ENCODE results near the gene WBP11. TPM values are rescaled to one million over a fixed set of nuclear protein-coding genes. Genes with fewer than 3 reads are reported as not detected.
"Not testable (repeated sequence)": the region's sequence is repeated elsewhere in the genome, so short reads cannot be mapped to it uniquely, and the experiment has no call there.

Gene WBP11
- total RNA-seq, 2 experiments from 2014 or later = 160 to 175 TPM

GRCh38 chr12:14770496-14771461 lies 32.5 kb downstream of the WBP11 start:
- H3K27me3 Mint-ChIP-seq = peaks cover 7% of the 10 kb centered on the region
- H3K4me1 Mint-ChIP-seq = peaks cover 43% of the 10 kb centered on the region

GRCh38 chr12:14769969-14770495 lies 33.2 kb downstream of the WBP11 start:
- Mint-ChIP-seq H3K9me3 (peaks cover 13% of the 10 kb centered on the region), H3K36me3 (peaks cover 62% of the 10 kb centered on the region), H3K27ac (peak overlapping the region; percentile 97), H3K27me3 (peaks cover 7% of the 10 kb centered on the region), H3K4me3 (peak overlapping the region; percentile 91), H3K4me1 (peaks cover 36% of the 10 kb centered on the region)
- peak; percentile 91 for DNase-seq

More at GRCh38 chr12:14770496-14771461, 32.5 kb downstream of the WBP11 start:
- H3K4me3 Mint-ChIP-seq = peak overlapping the region; percentile 91
- H3K27ac Mint-ChIP-seq = peak overlapping the region; percentile 97
- peaks cover 11% of the 10 kb centered on the region for H3K9me3 Mint-ChIP-seq
- peak; percentile 89 for DNase-seq
- H3K36me3 Mint-ChIP-seq = peaks cover 56% of the 10 kb centered on the region

GRCh38 chr12:14769466-14769968 lies 33.8 kb downstream of the WBP11 start:
- H3K27ac Mint-ChIP-seq = peak overlapping the region; percentile 97
- H3K27me3 Mint-ChIP-seq = peaks cover 7% of the 10 kb centered on the region
- peak overlapping the region; percentile 91 for H3K4me3 Mint-ChIP-seq
- peaks cover 36% of the 10 kb centered on the region for H3K4me1 Mint-ChIP-seq
- peaks cover 61% of the 10 kb centered on the region for H3K36me3 Mint-ChIP-seq
- H3K9me3 Mint-ChIP-seq = peaks cover 13% of the 10 kb centered on the region
- no peak for DNase-seq

- Mint-ChIP-seq H3K9me3 (peaks cover 14% of the 10 kb centered on the region), H3K27ac (peak overlapping the region; percentile 97), H3K4me1 (peaks cover 37% of the 10 kb centered on the region), H3K4me3 (peak overlapping the region; percentile 91), H3K27me3 (peaks cover 7% of the 10 kb centered on the region), H3K36me3 (peaks cover 63% of the 10 kb centered on the region)
- DNase-seq = peak; percentile 46
These were observed 34.4 kb downstream of the WBP11 start for GRCh38 chr12:14768823-14769405.

- DNase-seq = no peak
- Mint-ChIP-seq H3K36me3 (peaks cover 67% of the 10 kb centered on the region), H3K27me3 (peaks cover 7% of the 10 kb centered on the region), H3K9me3 (peaks cover 15% of the 10 kb centered on the region), H3K4me3 (peak overlapping the region; percentile 34), H3K4me1 (peaks cover 34% of the 10 kb centered on the region), H3K27ac (peak overlapping the region; percentile 67)
These were observed 35.7 kb downstream of the WBP11 start for GRCh38 chr12:14767617-14768016.

- H3K36me3 Mint-ChIP-seq = peaks cover 76% of the 10 kb centered on the region
- H3K4me1 Mint-ChIP-seq = peaks cover 34% of the 10 kb centered on the region
- peak overlapping the region; percentile 67 for H3K27ac Mint-ChIP-seq
- peak overlapping the region; percentile 25 for H3K4me3 Mint-ChIP-seq
- H3K27me3 Mint-ChIP-seq = peaks cover 7% of the 10 kb centered on the region
- DNase-seq = no peak
- peaks cover 19% of the 10 kb centered on the region for H3K9me3 Mint-ChIP-seq
These were observed 36.5 kb downstream of the WBP11 start for GRCh38 chr12:14766649-14767215.

GRCh38 chr12:14766020-14766419 lies 37.3 kb downstream of the WBP11 start:
- peaks cover 25% of the 10 kb centered on the region for H3K9me3 Mint-ChIP-seq
- peaks cover 31% of the 10 kb centered on the region for H3K4me1 Mint-ChIP-seq
- not testable (repeated sequence) for H3K27me3 Mint-ChIP-seq, H3K4me3 Mint-ChIP-seq, H3K27ac Mint-ChIP-seq, DNase-seq
- H3K36me3 Mint-ChIP-seq = peaks cover 83% of the 10 kb centered on the region

- H3K27ac Mint-ChIP-seq = no peak overlapping the region
- H3K4me1 Mint-ChIP-seq = peaks cover 28% of the 10 kb centered on the region
- DNase-seq = no peak
- peaks cover 83% of the 10 kb centered on the region for H3K36me3 Mint-ChIP-seq
- H3K9me3 Mint-ChIP-seq = peaks cover 28% of the 10 kb centered on the region
- H3K4me3 Mint-ChIP-seq = no peak overlapping the region
- H3K27me3 Mint-ChIP-seq = peaks cover 5% of the 10 kb centered on the region
These were observed 37.9 kb downstream of the WBP11 start for GRCh38 chr12:14765398-14765797.

GRCh38 chr12:14759711-14760280 lies 43.5 kb downstream of the WBP11 start:
- H3K4me3 Mint-ChIP-seq, H3K27me3 Mint-ChIP-seq, H3K27ac Mint-ChIP-seq, DNase-seq: not testable (repeated sequence)
- Mint-ChIP-seq H3K4me1 (peaks cover 15% of the 10 kb centered on the region), H3K9me3 (peaks cover 28% of the 10 kb centered on the region), H3K36me3 (peaks cover 61% of the 10 kb centered on the region)

GRCh38 chr12:14756334-14757143 lies 46.7 kb downstream of the WBP11 start:
- Mint-ChIP-seq H3K36me3 (peaks cover 42% of the 10 kb centered on the region), H3K4me3 (no peak overlapping the region), H3K9me3 (peaks cover 20% of the 10 kb centered on the region), H3K4me1 (peaks cover 10% of the 10 kb centered on the region), H3K27me3 (no peaks in the 10 kb centered on the region), H3K27ac (no peak overlapping the region)
- DNase-seq = no peak

- Mint-ChIP-seq H3K9me3 (peaks cover 5% of the 10 kb centered on the region), H3K4me3 (no peak overlapping the region), H3K36me3 (peaks cover 20% of the 10 kb centered on the region), H3K27me3 (no peaks in the 10 kb centered on the region), H3K4me1 (peaks cover 8% of the 10 kb centered on the region), H3K27ac (no peak overlapping the region)
- no peak for DNase-seq
These were observed 51.3 kb downstream of the WBP11 start for GRCh38 chr12:14751986-14752385.

- H3K4me3 Mint-ChIP-seq = no peak overlapping the region
- DNase-seq = no peak
- peaks cover 17% of the 10 kb centered on the region for H3K9me3 Mint-ChIP-seq
- H3K36me3 Mint-ChIP-seq = peaks cover 37% of the 10 kb centered on the region
- H3K4me1 Mint-ChIP-seq = no peaks in the 10 kb centered on the region
- H3K27ac Mint-ChIP-seq = no peak overlapping the region
- H3K27me3 Mint-ChIP-seq = no peaks in the 10 kb centered on the region
These were observed 60.2 kb downstream of the WBP11 start for GRCh38 chr12:14743061-14743460.

- peaks cover 30% of the 10 kb centered on the region for H3K36me3 Mint-ChIP-seq
- H3K9me3 Mint-ChIP-seq = peaks cover 16% of the 10 kb centered on the region
- H3K4me3 Mint-ChIP-seq = no peak overlapping the region
- DNase-seq = no peak
- no peaks in the 10 kb centered on the region for H3K4me1 Mint-ChIP-seq
- H3K27ac Mint-ChIP-seq = no peak overlapping the region
- no peaks in the 10 kb centered on the region for H3K27me3 Mint-ChIP-seq
These were observed 61.3 kb downstream of the WBP11 start for GRCh38 chr12:14741942-14742341.

GRCh38 chr12:14741153-14741552 lies 62.1 kb downstream of the WBP11 start:
- no peak overlapping the region for H3K4me3 Mint-ChIP-seq
- no peak overlapping the region for H3K27ac Mint-ChIP-seq
- H3K4me1 Mint-ChIP-seq = no peaks in the 10 kb centered on the region
- H3K9me3 Mint-ChIP-seq = peaks cover 11% of the 10 kb centered on the region
- H3K36me3 Mint-ChIP-seq = peaks cover 24% of the 10 kb centered on the region
- H3K27me3 Mint-ChIP-seq = no peaks in the 10 kb centered on the region
- DNase-seq = no peak
